ENCODE measurements around the gene CACNA1B.
"Not testable (repeated sequence)": the region's sequence is repeated elsewhere in the genome, so short reads cannot be mapped to it uniquely, and the experiment has no call there.

Gene CACNA1B

GRCh38 chr9:137890768-137891587 lies 13.4 kb downstream of the CACNA1B start:
- DNase-seq, result not testable (repeated sequence)

GRCh38 chr9:137891588-137892423 lies 14.2 kb downstream of the CACNA1B start:
- no peak for DNase-seq

GRCh38 chr9:137892424-137893191 lies 15.0 kb downstream of the CACNA1B start:
- DNase-seq, result no peak

GRCh38 chr9:137893670-137894069 lies 16.1 kb downstream of the CACNA1B start:
- no peak for DNase-seq

- no peak for DNase-seq
Measured at GRCh38 chr9:137899551-137900360, 22.2 kb downstream of the CACNA1B start.

GRCh38 chr9:137900584-137901310 lies 23.2 kb downstream of the CACNA1B start:
- DNase-seq, result no peak

GRCh38 chr9:137902646-137903045 lies 25.1 kb downstream of the CACNA1B start:
- no peak for DNase-seq

- no peak for DNase-seq
Measured at GRCh38 chr9:137905740-137906139, 28.2 kb downstream of the CACNA1B start.

- DNase-seq, result no peak
Measured at GRCh38 chr9:137907776-137908175, 30.2 kb downstream of the CACNA1B start.

- DNase-seq, result no peak
Measured at GRCh38 chr9:137912671-137913070, 35.1 kb downstream of the CACNA1B start.

- no peak for DNase-seq
Measured at GRCh38 chr9:137913132-137913531, 35.5 kb downstream of the CACNA1B start.

GRCh38 chr9:137913771-137914767 lies 36.5 kb downstream of the CACNA1B start:
- DNase-seq, result no peak

- no peak for DNase-seq
Measured at GRCh38 chr9:137916540-137916939, 39.0 kb downstream of the CACNA1B start.

GRCh38 chr9:137917116-137917515 lies 39.5 kb downstream of the CACNA1B start:
- no peak for DNase-seq

- DNase-seq, result no peak
Measured at GRCh38 chr9:137917795-137918194, 40.2 kb downstream of the CACNA1B start.

- DNase-seq, result no peak
Measured at GRCh38 chr9:137918331-137919094, 40.9 kb downstream of the CACNA1B start.

GRCh38 chr9:137919095-137919465 lies 41.5 kb downstream of the CACNA1B start:
- DNase-seq, result no peak

GRCh38 chr9:137919649-137920141 lies 42.1 kb downstream of the CACNA1B start:
- DNase-seq, result no peak

- no peak for DNase-seq
Measured at GRCh38 chr9:137920753-137921152, 43.2 kb downstream of the CACNA1B start.

Measured in CD4-positive, alpha-beta T cell treated with Interleukin-15 for 1 hour (primary cell).